K562 (cell line): Measurements from ENCODE around the gene SMS. TPM values are rescaled to one million over a fixed set of nuclear protein-coding genes. Genes with fewer than 3 reads are reported as not detected.

ENCODE experiments used
- ATAC-seq: fragments of 200-7000 bp; cut with Tn5 transposase; 3 replicates; pipeline ENCODE4 v1.9.1; 2020; ENCODE audit warnings: moderate library complexity
- BruUV-seq: library from RNA; stranded (reverse); fragments of 400-500 nt; replicated peaks from 2 replicates; lab custom pipeline; 2021; lab: Mats Ljungman, UMichigan
- CTCF ChIA-PET: fragments of 300-600 bp; formaldehyde crosslinking; extraction: SDS; loops from one replicate; lab custom pipeline; 2021; ENCODE audit warnings: low intra/inter-chr PET ratio; lab: Yijun Ruan, JAX
- POLR2A ChIA-PET: fragments of 300-600, 350-650 bp; sonication (Branson Sonifier 250); formaldehyde crosslinking; extraction: SDS; loops from one replicate; lab custom pipeline; 2021; ENCODE audit warnings: antibody characterized with exemption, inconsistent platforms; lab: Yijun Ruan, JAX
- DNase-seq, 4 experiments: peaks; one replicate each; pipeline versions ENCODE4 v3.0.0 to v3.0.0-alpha.2; 2011 to 2018; ENCODE audit warnings: low spot score in 3 of 4, mixed read lengths in 3 of 4; ENCODE audit errors: extremely low read depth in 1 of 4
- FAIRE-seq: peaks from 2 replicates; lab custom pipeline; 2011; peaks lifted over from hg19 to GRCh38; lab: Jason Lieb, UNC
- H2AFZ ChIP-seq: 2 replicates; pipeline ENCODE4 v1.6.0; 2011; ENCODE audit warnings: low read depth, low read length, control low read depth, inconsistent platforms
- H3K27ac ChIP-seq: fragments of 200-600 bp; 3 replicates; pipeline ENCODE4 v1.8.0; 2011; ENCODE audit warnings: low read depth, mild to moderate bottlenecking, control low read depth, inconsistent platforms, low read length, moderate library complexity, mixed read lengths; ENCODE audit errors: extremely low read depth
- H3K27me3 ChIP-seq, 2 experiments: fragments of 300-600 bp in 1 of 2; 2 replicates in 1 of 2; 3 replicates in 1 of 2; pipeline versions ENCODE4 v1.6.0 to v1.8.0; 2011; ENCODE audit warnings: inconsistent platforms in 2 of 2, low read length in 2 of 2, mild to moderate bottlenecking in 1 of 2, mixed read lengths in 1 of 2, moderate library complexity in 1 of 2; ENCODE audit not compliant: control insufficient read depth in 2 of 2, insufficient read depth in 2 of 2
- H3K36me3 ChIP-seq: fragments of 300-600 bp; 3 replicates; pipeline ENCODE4 v1.8.0; 2011; ENCODE audit warnings: mild to moderate bottlenecking, low read length, inconsistent platforms; ENCODE audit not compliant: control insufficient read depth, insufficient read depth
- H3K4me1 ChIP-seq, 2 experiments: fragments of 200-600 bp in 1 of 2; replicated peaks in 1 of 2; 2 replicates in 1 of 2; 3 replicates in 1 of 2; pipeline versions ENCODE4 v1.5.1 to v1.8.0; 2011; ENCODE audit warnings: inconsistent platforms in 2 of 2, low read length in 2 of 2, mild to moderate bottlenecking in 1 of 2, mixed read lengths in 1 of 2, moderate library complexity in 1 of 2; ENCODE audit not compliant: control insufficient read depth in 2 of 2, insufficient read depth in 2 of 2
- H3K4me2 ChIP-seq: 2 replicates; pipeline ENCODE4 v1.6.1; 2011; ENCODE audit warnings: low read length, control low read depth, inconsistent platforms, mixed read lengths; ENCODE audit not compliant: insufficient read depth
- H3K4me3 ChIP-seq: fragments of 200-600 bp; sonication (generic), shearing (Covaris generic); 2 replicates; pipeline ENCODE4 v1.5.1; 2016; ENCODE audit warnings: control low read depth, inconsistent platforms
- H3K79me2 ChIP-seq: fragments of 200-600 bp; 3 replicates; pipeline ENCODE4 v1.8.0; 2011; ENCODE audit warnings: low read length, inconsistent platforms; ENCODE audit not compliant: control insufficient read depth, insufficient read depth
- H3K9ac ChIP-seq, 2 experiments: 2 replicates each; pipeline versions ENCODE4 v1.6.0 to v1.6.1; 2011; ENCODE audit warnings: low read depth in 2 of 2, low read length in 2 of 2, control low read depth in 1 of 2, inconsistent platforms in 1 of 2, mild to moderate bottlenecking in 1 of 2, mixed read lengths in 1 of 2; ENCODE audit not compliant: insufficient read depth in 1 of 2
- H3K9me1 ChIP-seq: one replicate; pipeline ENCODE4 v1.6.0; 2011; ENCODE audit warnings: inconsistent platforms, mild to moderate bottlenecking, low read length, moderate library complexity; ENCODE audit not compliant: control insufficient read depth, insufficient read depth
- H3K9me3 ChIP-seq: replicated peaks from 2 replicates; pipeline ENCODE4 v1.5.1; 2011; ENCODE audit warnings: low read depth, low read length, inconsistent platforms; ENCODE audit not compliant: control insufficient read depth, insufficient read depth
- H4K20me1 ChIP-seq: replicated peaks from 2 replicates; pipeline ENCODE4 v1.6.1; 2011; ENCODE audit warnings: low read length, inconsistent platforms, mixed read lengths; ENCODE audit not compliant: control insufficient read depth, insufficient read depth
- ARID2 ChIP-seq: fragments of 450-650 bp; IDR thresholded peaks from 2 replicates; pipeline ENCODE4 v1.6.1; 2017; ENCODE audit warnings: antibody characterized with exemption, mild to moderate bottlenecking
- DMBX1 ChIP-seq: fragments of 250-450 bp; sonication (Bioruptor Pico); IDR thresholded peaks from 2 replicates; pipeline ENCODE4 v1.8.0; 2022; ENCODE audit warnings: inconsistent platforms, mild to moderate bottlenecking, moderate library complexity, borderline replicate concordance
- E2F6 ChIP-seq, 2 experiments: IDR thresholded peaks; 2 replicates each; pipeline ENCODE4 v1.6.1; 2011; ENCODE audit warnings: borderline replicate concordance in 1 of 2, control low read depth in 1 of 2, low read depth in 1 of 2, low read length in 1 of 2, mild to moderate bottlenecking in 1 of 2, mixed read lengths in 1 of 2, moderate library complexity in 1 of 2; ENCODE audit not compliant: insufficient read depth in 1 of 2, insufficient read length in 1 of 2, poor library complexity in 1 of 2, severe bottlenecking in 1 of 2; ENCODE audit errors: extremely low read depth in 1 of 2
- GTF2F1 ChIP-seq: IDR thresholded peaks from 2 replicates; pipeline ENCODE4 v1.6.1; 2011; ENCODE audit warnings: low read depth, low read length, improper control_type of control experiment
- JUND ChIP-seq, 2 experiments: IDR thresholded peaks; 2 replicates in 1 of 2; 3 replicates in 1 of 2; pipeline ENCODE4 v1.6.1; 2011; ENCODE audit warnings: borderline replicate concordance in 2 of 2, low read depth in 2 of 2, low read length in 2 of 2, improper control_type of control experiment in 1 of 2, missing biosample characterization in 1 of 2, missing genetic modification characterization in 1 of 2, missing genetic modification reagents in 1 of 2
- KDM2B ChIP-seq: fragments of 250-450 bp; sonication (Bioruptor Pico); IDR thresholded peaks from 2 replicates; pipeline ENCODE4 v1.8.0; 2021; ENCODE audit warnings: mild to moderate bottlenecking, moderate library complexity
- NFXL1 ChIP-seq: fragments of 450-650 bp; formaldehyde crosslinking; IDR thresholded peaks from 2 replicates; pipeline ENCODE4 v1.4.0; 2021; ENCODE audit warnings: mild to moderate bottlenecking
- PATZ1 ChIP-seq: fragments of 250-450 bp; sonication (Bioruptor Pico); IDR thresholded peaks from 2 replicates; pipeline ENCODE4 v1.5.0; 2020; ENCODE audit warnings: mild to moderate bottlenecking, borderline replicate concordance
- PREB ChIP-seq: sonication (generic); formaldehyde crosslinking; IDR thresholded peaks from 2 replicates; pipeline ENCODE4 v1.8.1; 2023; ENCODE audit warnings: mild to moderate bottlenecking, missing genetic modification reagents
- TAF15 ChIP-seq: fragments of 200-400 bp; formaldehyde crosslinking; IDR thresholded peaks from 2 replicates; pipeline ENCODE4 v1.6.1; 2017; ENCODE audit warnings: mild to moderate bottlenecking, low read depth, low read length, moderate library complexity
- ZFPM2 ChIP-seq: fragments of 250-450 bp; sonication (Bioruptor Pico); IDR thresholded peaks from 2 replicates; pipeline ENCODE4 v1.5.1; 2022; ENCODE audit warnings: mild to moderate bottlenecking
- ZNF134 ChIP-seq: fragments of 250-450 bp; sonication (Bioruptor Pico); conservative IDR thresholded peaks from 2 replicates; pipeline ENCODE4 v1.4.0; 2020
- WGBS: fragments of 100-300 bp; shearing (Covaris generic); methylation state at CpG from one replicate; pipeline ENCODE4 v1.1.6; 2016; ENCODE audit warnings: low coverage, mixed read lengths; ENCODE audit not compliant: insufficient coverage; ENCODE audit errors: missing lambda C conversion rate; 5-methylcytosine and 5-hydroxymethylcytosine counted together
- in situ Hi-C: fragments of 300-500 bp; cut with MboI; formaldehyde crosslinking; loops from 4 replicates; pipeline ENCODE4 v1.15.0; 2018; ENCODE audit warnings: inconsistent platforms, mixed read lengths
- intact Hi-C: fragments of 100-400 bp; cut with micrococcal nuclease; formaldehyde crosslinking; loops from 2 replicates; pipeline ENCODE4 v1.14.2; 2022
- polyA plus RNA-seq, 8 experiments: library from polyadenylated mRNA; depleted of rRNA in 4 of 8; stranded (reverse) in 5 of 8; unstranded in 3 of 8; fragments of >200 nt; fragmentation: Nextera tagmentation in 2 of 8; fragmentation: Illumina TruSeq in 1 of 8; extraction: Ambion mirVana in 2 of 8; extraction: Trizol in 1 of 8; gene quantifications; 2 replicates each; pipeline versions ENCODE4 v1.2.1 to v1.2.3, GENCODE V29; 2011 to 2014; ENCODE audit warnings: inconsistent platforms in 1 of 8, missing spikeins in 1 of 8
- total RNA-seq, 7 experiments: library from RNA; depleted of rRNA in 6 of 7; stranded (reverse); fragments of >200 nt in 6 of 7; fragmentation: Illumina TruSeq in 2 of 7; extraction: Trizol in 2 of 7; gene quantifications; 2 replicates each; pipeline versions ENCODE4 v1.2.1 to v1.2.3, GENCODE V29; 2011 to 2021; ENCODE audit warnings: low replicate concordance in 1 of 7
- TF ChIP-seq, protein P1 (sequence below): fragments of 450-650 bp; IDR thresholded peaks from 2 replicates; pipeline ENCODE4 v1.6.1; 2018; ENCODE audit warnings: mild to moderate bottlenecking, low read depth; ENCODE audit not compliant: partially characterized antibody

SMS gene
- total and polyA plus RNA-seq, 9 of the 15 experiments (the other 6 are each of a cell fraction or from before 2014, with no cell fraction given): 71.1 to 193 (median 152) TPM

GRCh38 chrX:22037911-22038537, 97.5 kb downstream of the SMS start:
- DNase-seq (no peak), FAIRE-seq (no peak), ATAC-seq (no peak)
- H3K9me3 ChIP-seq: no peaks in the 10 kb centered on the region
- no peaks in the 10 kb centered on the region for H3K36me3 ChIP-seq
- H3K27me3 ChIP-seq: peaks cover 4 to 8% of the 10 kb centered on the region in 2 experiments; a peak in 4 of 5 replicates
- intact Hi-C loops: no loop called here
- no peaks in the 10 kb centered on the region for H3K4me1 ChIP-seq
- H3K4me2 ChIP-seq: no peak overlapping the region
- no peaks in the 10 kb centered on the region for H3K79me2 ChIP-seq
- ChIA-PET CTCF (no interaction called here), POLR2A (interaction anchor here (0.6 kb wide), 2 partner anchors 12 to 32 kb away, joined by 3 to 5 read pairs; no protein-coding TSS in a partner anchor)
- no peak overlapping the region for H3K9ac ChIP-seq
- in situ Hi-C loops: no loop called here
- H4K20me1 ChIP-seq: no peaks in the 10 kb centered on the region
- no peak overlapping the region for H3K27ac ChIP-seq
- H3K4me3 ChIP-seq: no peak overlapping the region
- no peaks in the 10 kb centered on the region for H3K9me1 ChIP-seq
- no peak overlapping the region for H2AFZ ChIP-seq
- WGBS: 1% methylated on average over 13 of the region's 13 CpGs
- BruUV-seq: no TSS peak
- no peak for TF ChIP-seq ZNF134
- TF ChIP-seq JUND (IDR thresholded peaks at IDR 0.05; ENCODE audit: borderline replicate concordance, low read depth, low read length): no peak
- TF ChIP-seq JUND (tag; IDR thresholded peaks at IDR 0.05; ENCODE audit: borderline replicate concordance, low read depth, low read length): no peak
- no peak for TF ChIP-seq KDM2B (CRISPR knock-in tag)
- TF ChIP-seq GTF2F1: no peak
- no peak for TF ChIP-seq PREB (CRISPR knock-in tag)
- TF ChIP-seq, protein P1, sequence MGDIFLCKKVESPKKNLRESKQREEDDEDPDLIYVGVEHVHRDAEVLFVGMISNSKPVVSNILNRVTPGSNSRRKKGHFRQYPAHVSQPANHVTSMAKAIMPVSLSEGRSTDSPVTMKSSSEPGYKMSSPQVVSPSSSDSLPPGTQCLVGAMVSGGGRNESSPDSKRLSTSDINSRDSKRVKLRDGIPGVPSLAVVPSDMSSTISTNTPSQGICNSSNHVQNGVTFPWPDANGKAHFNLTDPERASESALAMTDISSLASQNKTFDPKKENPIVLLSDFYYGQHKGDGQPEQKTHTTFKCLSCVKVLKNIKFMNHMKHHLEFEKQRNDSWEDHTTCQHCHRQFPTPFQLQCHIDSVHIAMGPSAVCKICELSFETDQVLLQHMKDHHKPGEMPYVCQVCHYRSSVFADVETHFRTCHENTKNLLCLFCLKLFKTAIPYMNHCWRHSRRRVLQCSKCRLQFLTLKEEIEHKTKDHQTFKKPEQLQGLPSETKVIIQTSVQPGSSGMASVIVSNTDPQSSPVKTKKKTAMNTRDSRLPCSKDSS: no peak
- TF ChIP-seq NFXL1 (CRISPR knock-in tag): no peak
- TF ChIP-seq E2F6 (IDR thresholded peaks at IDR 0.05; ENCODE audit: borderline replicate concordance in 1 of 2, extremely low read depth in 1 of 2, insufficient read depth in 1 of 2, insufficient read length in 1 of 2, low read depth in 1 of 2, low read length in 1 of 2, poor library complexity in 1 of 2, severe bottlenecking in 1 of 2): no peak
- no peak for TF ChIP-seq TAF15
- TF ChIP-seq ZFPM2 (CRISPR knock-in tag): no peak
- no peak for TF ChIP-seq DMBX1 (CRISPR knock-in tag)
- no peak for TF ChIP-seq PATZ1 (CRISPR knock-in tag)
- no peak for TF ChIP-seq ARID2
